Measurements from ENCODE around the gene ARHGEF10L. TPM values are rescaled to one million over a fixed set of nuclear protein-coding genes. Genes with fewer than 3 reads are reported as not detected.
"Not testable (repeated sequence)": the region's sequence is repeated elsewhere in the genome, so short reads cannot be mapped to it uniquely, and the experiment has no call there.

ARHGEF10L gene
- total RNA-seq, 2 donors from 2014 or later: 91.0 to 151 TPM

DNA sequence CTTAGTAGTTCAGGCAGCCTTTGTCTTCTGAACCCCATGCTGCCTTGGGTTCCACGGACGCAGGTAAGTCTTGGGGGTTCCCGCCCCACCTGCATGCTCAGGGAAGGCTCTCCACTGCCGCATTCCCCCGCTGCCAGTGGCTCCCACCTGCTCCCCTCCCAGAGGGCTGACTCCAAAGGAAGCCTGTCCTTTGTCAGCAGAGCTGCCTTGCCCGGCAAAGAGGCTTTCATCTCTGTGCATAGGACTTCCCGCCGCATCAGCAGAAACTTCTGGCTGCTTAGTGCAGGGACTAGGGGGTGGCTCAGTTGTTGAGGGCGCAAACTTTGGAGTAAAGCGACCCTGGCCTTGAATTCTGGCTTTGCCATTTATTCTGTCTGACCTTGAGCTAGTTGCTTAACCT lies 190.4 kb downstream of the ARHGEF10L start:
- no peak for ATAC-seq
- intact Hi-C loops (cut with DNase I, micrococcal nuclease): no loop called here
- no peak for DNase-seq

- intact Hi-C loops (cut with DNase I, micrococcal nuclease): no loop called here
- ATAC-seq (peak; percentile 98), DNase-seq (peak in 1 of 2 donors; percentile 23)
These were observed 192.0 kb downstream of the ARHGEF10L start for GRCh38 chr1:17731460-17731859.

- ATAC-seq (no peak), DNase-seq (no peak)
- intact Hi-C loops (cut with DNase I, micrococcal nuclease): no loop called here
These were observed 193.0 kb downstream of the ARHGEF10L start for GRCh38 chr1:17732475-17732874.

DNA sequence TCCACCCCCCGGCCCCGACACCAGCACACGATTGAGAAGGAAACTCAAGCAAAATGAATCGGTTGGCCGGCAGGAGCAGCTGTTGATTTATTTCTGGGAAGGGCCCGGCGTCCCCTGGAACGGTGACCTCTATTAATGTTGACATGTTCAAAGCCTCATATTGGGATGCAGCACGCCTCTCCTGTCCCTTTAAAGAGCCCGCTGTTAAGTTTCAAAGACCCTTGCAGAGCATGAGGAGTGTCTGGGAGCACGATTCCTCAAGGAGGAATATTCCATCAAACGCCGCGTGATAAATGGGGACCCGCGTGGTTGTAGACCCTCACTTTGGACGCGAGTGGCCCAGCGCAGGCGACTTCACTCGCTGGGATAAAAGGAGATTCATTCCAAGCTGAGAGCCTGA lies 194.2 kb downstream of the ARHGEF10L start:
- no peak for DNase-seq
- intact Hi-C loops (cut with DNase I, micrococcal nuclease): no loop called here
- ATAC-seq: no peak

DNA sequence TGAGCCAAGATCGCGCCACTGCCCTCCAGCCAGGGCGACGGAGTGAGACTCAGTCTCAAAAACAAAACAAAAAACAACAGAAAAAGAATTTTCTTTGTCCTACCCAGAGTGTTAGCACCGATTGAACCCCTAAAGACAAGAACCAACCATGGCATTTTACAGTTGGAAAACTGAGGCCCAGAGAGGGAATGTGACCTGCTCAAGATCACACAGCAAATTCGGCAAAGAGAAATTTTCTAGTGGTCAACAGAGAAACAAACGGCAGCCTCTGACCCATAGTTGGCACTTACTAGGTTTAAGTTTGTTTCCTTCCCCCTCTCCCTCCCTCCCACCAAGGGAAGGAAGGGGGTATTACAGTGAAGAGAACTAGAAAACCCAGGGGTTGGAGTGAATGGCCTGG lies 195.1 kb downstream of the ARHGEF10L start:
- DNase-seq: no peak
- intact Hi-C loops (cut with DNase I, micrococcal nuclease): no loop called here
- ATAC-seq: no peak

DNA sequence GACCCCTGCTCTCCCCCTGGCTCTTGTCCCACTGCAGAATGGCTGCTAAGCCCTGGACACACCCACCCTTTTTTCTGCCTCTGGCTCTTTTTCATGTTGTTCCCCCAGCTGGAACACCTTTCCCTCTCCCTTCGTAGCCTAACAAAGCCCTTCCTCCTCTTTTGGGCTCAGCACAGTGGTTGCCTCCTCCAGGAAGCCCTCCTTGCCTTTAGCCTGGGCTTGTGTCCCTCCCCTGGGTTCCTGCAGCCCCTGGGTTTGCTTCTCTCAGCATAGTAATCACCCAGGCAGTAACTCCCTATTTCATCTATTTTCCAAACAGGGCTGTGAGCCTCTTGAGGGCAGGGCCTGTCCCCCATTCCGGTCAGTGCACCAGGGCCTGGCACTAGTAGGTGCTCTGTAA lies 195.8 kb downstream of the ARHGEF10L start:
- no peak for ATAC-seq
- intact Hi-C loops (cut with DNase I, micrococcal nuclease): no loop called here
- DNase-seq: no peak

DNA sequence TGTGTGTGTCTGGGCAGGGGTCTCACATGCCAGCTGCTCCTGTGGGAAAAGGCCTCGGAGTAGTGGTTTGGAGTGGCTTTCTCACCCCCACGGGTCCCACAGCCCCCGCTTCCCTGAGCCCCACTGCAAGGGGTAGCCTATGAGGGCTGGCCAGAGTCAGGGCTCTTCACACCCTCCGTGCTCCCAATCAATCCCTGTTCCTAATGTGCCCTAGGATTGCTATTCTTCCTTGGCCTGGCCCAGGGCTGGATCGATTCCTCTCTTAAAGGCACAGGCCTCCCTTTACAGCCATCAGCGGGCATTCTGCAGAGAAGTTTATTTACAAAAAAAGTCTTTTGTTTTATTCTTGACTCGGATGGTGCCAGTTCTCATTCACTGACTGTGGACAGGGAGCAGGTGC lies 196.3 kb downstream of the ARHGEF10L start:
- no peak for DNase-seq
- intact Hi-C loops (cut with DNase I, micrococcal nuclease): no loop called here
- ATAC-seq: no peak

- no peak for DNase-seq
- no peak for ATAC-seq
- intact Hi-C loops (cut with DNase I, micrococcal nuclease): no loop called here
These were observed 197.1 kb downstream of the ARHGEF10L start for GRCh38 chr1:17736625-17737024.

- intact Hi-C loops (cut with DNase I, micrococcal nuclease): no loop called here
These were observed 199.6 kb downstream of the ARHGEF10L start for GRCh38 chr1:17739050-17739449.

GRCh38 chr1:17741052-17741451 lies 201.6 kb downstream of the ARHGEF10L start:
- no peak for ATAC-seq
- intact Hi-C loops (cut with DNase I, micrococcal nuclease): no loop called here
- DNase-seq: no peak

More at GRCh38 chr1:17739050-17739449, 199.6 kb downstream of the ARHGEF10L start:
- ATAC-seq (no peak), DNase-seq (no peak)

- intact Hi-C loops (cut with DNase I, micrococcal nuclease): no loop called here
- no peak for ATAC-seq
- DNase-seq: no peak
These were observed 203.1 kb downstream of the ARHGEF10L start for GRCh38 chr1:17742583-17742982.

GRCh38 chr1:17743008-17743647 lies 203.6 kb downstream of the ARHGEF10L start:
- intact Hi-C loops (cut with DNase I, micrococcal nuclease): no loop called here
- no peak for ATAC-seq
- DNase-seq: no peak

- intact Hi-C loops (cut with DNase I, micrococcal nuclease): no loop called here
- DNase-seq (no peak), ATAC-seq (no peak)
These were observed 204.4 kb downstream of the ARHGEF10L start for GRCh38 chr1:17743925-17744324.

DNA sequence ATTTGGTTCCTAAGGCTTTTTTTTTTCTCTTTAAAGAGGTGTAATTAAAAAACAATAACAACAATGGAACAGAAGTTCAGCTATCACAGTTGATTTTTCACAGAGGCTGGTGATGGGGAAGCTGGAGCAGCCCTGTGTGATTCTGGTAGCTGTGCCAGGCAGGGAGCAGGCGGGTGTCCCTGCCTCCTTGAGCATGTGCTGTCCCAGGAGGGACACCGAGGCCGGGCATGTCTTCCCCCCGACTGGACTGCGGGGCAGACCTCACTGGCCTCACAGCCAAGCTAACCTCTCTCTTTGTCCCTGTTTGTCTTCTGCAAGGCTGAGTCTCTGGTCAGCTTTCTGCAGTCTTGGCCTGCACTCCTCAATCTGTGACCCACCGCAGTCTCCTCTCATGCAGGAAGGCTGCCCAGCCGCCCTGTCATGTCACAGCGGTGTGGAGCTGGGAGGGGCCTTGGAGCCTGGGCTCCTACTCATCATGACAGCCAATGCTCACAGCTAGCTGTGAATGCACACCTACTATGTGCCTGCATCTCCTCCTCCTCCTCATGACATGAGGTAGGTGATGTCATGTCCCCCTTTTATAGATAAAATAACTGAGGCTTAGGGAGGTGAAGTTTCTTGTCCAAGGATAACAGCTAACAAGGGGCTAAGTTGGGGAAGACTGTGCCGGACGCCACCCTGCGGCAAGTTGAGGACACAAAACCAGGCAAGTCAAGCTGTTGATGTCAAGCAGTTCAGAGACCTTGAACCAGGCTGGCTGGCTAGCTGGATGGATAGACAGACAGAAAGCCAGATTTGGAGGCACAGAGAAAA lies 205.4 kb downstream of the ARHGEF10L start:
- intact Hi-C loops (cut with DNase I, micrococcal nuclease): no loop called here
- no peak for ATAC-seq
- no peak for DNase-seq

GRCh38 chr1:17745479-17745955 lies 206.0 kb downstream of the ARHGEF10L start:
- ATAC-seq (no peak), DNase-seq (no peak)
- intact Hi-C loops (cut with DNase I, micrococcal nuclease): no loop called here

- DNase-seq; intact Hi-C loops (cut with DNase I, micrococcal nuclease); ATAC-seq: not testable (repeated sequence)
These were observed 206.8 kb downstream of the ARHGEF10L start for GRCh38 chr1:17746281-17746680.

DNA sequence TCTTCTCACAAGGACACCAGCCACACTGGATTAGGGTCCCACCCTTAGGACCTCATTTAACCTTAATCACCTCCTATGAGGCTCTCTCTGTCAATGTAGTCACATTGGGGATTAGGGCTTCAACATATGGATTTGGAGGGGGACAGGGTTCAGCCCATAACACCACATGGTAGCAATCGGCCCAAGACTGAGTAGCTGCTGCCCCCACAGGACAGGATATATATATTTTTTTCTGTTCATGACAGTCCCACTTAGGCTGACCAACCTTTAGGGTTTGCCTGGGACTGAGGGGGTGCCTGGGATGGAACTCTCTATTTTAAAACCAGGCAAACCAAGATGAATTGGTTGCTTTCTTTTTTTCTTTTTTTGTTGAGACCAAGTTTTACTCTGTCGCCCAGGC lies 207.4 kb downstream of the ARHGEF10L start:
- DNase-seq (no peak), ATAC-seq (no peak)
- intact Hi-C loops (cut with DNase I, micrococcal nuclease): no loop called here

Data from left colon (tissue), 2 donors.